ENCODE data around the gene LAIR2. TPM values are rescaled to one million over a fixed set of nuclear protein-coding genes. Genes with fewer than 3 reads are reported as not detected.

Gene LAIR2
- polyA plus RNA-seq, 3 donors: 0.38 TPM; not detected in 2

- WGBS (ENCODE audit: insufficient coverage): 95% methylated on average over 46 of the region's 51 CpGs
These were observed 45.9 kb upstream of the LAIR2 start for GRCh38 chr19:54456423-54457373.

More at GRCh38 chr19:54456423-54457373, 45.9 kb upstream of the LAIR2 start:
- Histone ChIP-seq H3K9ac (ENCODE audit: insufficient read depth, low read length, poor library complexity, severe bottlenecking) (no peak overlapping the region), H2AFZ (ENCODE audit: insufficient read depth, low read depth, low read length, poor library complexity, severe bottlenecking) (no peak overlapping the region), H3K4me2 (replicated peaks; ENCODE audit: extremely low read depth, low read length, poor library complexity, severe bottlenecking) (no peak overlapping the region), H3K79me2 (ENCODE audit: insufficient read depth, low read length) (peaks cover 72% of the 10 kb centered on the region), H3K9me3 (replicated peaks in 1 of 2; ENCODE audit: control insufficient read depth in 1 of 2, insufficient read depth in 1 of 2, low read length in 2 of 2) (no peaks in the 10 kb centered on the region), H3K36me3 (replicated peaks in 1 of 2; ENCODE audit: control insufficient read depth in 1 of 2, insufficient read depth in 2 of 2, low read length in 2 of 2) (peaks cover 98 to 99% of the 10 kb centered on the region in 2 donors), H3K27me3 (ENCODE audit: control insufficient read depth in 2 of 2, insufficient read depth in 2 of 2, low read length in 2 of 2) (no peaks in the 10 kb centered on the region), H3K27ac (ENCODE audit: low read depth in 1 of 2, low read length in 2 of 2) (no peak overlapping the region), H3K4me1 (ENCODE audit: control insufficient read depth in 1 of 2, insufficient read depth in 2 of 2, low read length in 2 of 2) (peaks cover 10 to 11% of the 10 kb centered on the region in 2 donors), H3K4me3 (replicated peaks in 1 of 3; ENCODE audit: low read depth in 2 of 3, low read length in 3 of 3) (no peak overlapping the region), H4K20me1 (ENCODE audit: insufficient read depth, low read length) (peaks cover 99% of the 10 kb centered on the region)
- Mint-ChIP-seq H3K27me3 (ENCODE audit: low read depth in 3 of 3) (peaks cover 0 to 5% (median 0%) of the 10 kb centered on the region in 3 donors), H3K27ac (no peak overlapping the region), H3K4me3 (no peak overlapping the region), H3K4me1 (peaks cover 13% of the 10 kb centered on the region), H3K9me3 (peaks cover 0 to 2% (median 0%) of the 10 kb centered on the region in 7 donors), H3K36me3 (peaks cover 86 to 94% of the 10 kb centered on the region in 2 donors)
- intact Hi-C loops (cut with micrococcal nuclease): no loop called here
- TF ChIP-seq, protein P1, sequence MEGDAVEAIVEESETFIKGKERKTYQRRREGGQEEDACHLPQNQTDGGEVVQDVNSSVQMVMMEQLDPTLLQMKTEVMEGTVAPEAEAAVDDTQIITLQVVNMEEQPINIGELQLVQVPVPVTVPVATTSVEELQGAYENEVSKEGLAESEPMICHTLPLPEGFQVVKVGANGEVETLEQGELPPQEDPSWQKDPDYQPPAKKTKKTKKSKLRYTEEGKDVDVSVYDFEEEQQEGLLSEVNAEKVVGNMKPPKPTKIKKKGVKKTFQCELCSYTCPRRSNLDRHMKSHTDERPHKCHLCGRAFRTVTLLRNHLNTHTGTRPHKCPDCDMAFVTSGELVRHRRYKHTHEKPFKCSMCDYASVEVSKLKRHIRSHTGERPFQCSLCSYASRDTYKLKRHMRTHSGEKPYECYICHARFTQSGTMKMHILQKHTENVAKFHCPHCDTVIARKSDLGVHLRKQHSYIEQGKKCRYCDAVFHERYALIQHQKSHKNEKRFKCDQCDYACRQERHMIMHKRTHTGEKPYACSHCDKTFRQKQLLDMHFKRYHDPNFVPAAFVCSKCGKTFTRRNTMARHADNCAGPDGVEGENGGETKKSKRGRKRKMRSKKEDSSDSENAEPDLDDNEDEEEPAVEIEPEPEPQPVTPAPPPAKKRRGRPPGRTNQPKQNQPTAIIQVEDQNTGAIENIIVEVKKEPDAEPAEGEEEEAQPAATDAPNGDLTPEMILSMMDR (IDR thresholded peaks at IDR 0.05): no peak
- DNase-seq: no peak
